Stimulated activated CD8-positive, alpha-beta memory T cell treated with anti-CD3 and anti-CD28 coated beads, Interleukin-15, amount 100 ng/mL, for 24 hours (primary cell): ENCODE data around the gene SBF2.
"Not testable (repeated sequence)": the region's sequence is repeated elsewhere in the genome, so short reads cannot be mapped to it uniquely, and the experiment has no call there.

Experiments
- DNase-seq: peaks from one replicate; pipeline ENCODE4 v3.0.0-alpha.2; 2020; ENCODE audit warnings: low read depth

The SBF2 gene

GRCh38 chr11:10265936-10266335, 28.1 kb downstream of the SBF2 start:
- DNase-seq, result no peak

- DNase-seq, result not testable (repeated sequence)
These were observed 29.3 kb downstream of the SBF2 start for GRCh38 chr11:10264716-10265115.

GRCh38 chr11:10263929-10264328, 30.1 kb downstream of the SBF2 start:
- no peak for DNase-seq

GRCh38 chr11:10261821-10262220, 32.2 kb downstream of the SBF2 start:
- DNase-seq, result no peak

GRCh38 chr11:10257478-10257877, 36.5 kb downstream of the SBF2 start:
- no peak for DNase-seq

- DNase-seq, result no peak
These were observed 38.5 kb downstream of the SBF2 start for GRCh38 chr11:10255388-10256125.

GRCh38 chr11:10249448-10250131, 44.4 kb downstream of the SBF2 start:
- DNase-seq, result not testable (repeated sequence)

GRCh38 chr11:10247011-10247410, 47.0 kb downstream of the SBF2 start:
- no peak for DNase-seq

GRCh38 chr11:10243896-10244575, 50.0 kb downstream of the SBF2 start:
- no peak for DNase-seq

- no peak for DNase-seq
These were observed 57.2 kb downstream of the SBF2 start for GRCh38 chr11:10236840-10237239.

GRCh38 chr11:10233581-10233980, 60.4 kb downstream of the SBF2 start:
- DNase-seq, result no peak

GRCh38 chr11:10232756-10233155, 61.3 kb downstream of the SBF2 start:
- no peak for DNase-seq

GRCh38 chr11:10231803-10232202, 62.2 kb downstream of the SBF2 start:
- DNase-seq, result not testable (repeated sequence)

- no peak for DNase-seq
These were observed 68.5 kb downstream of the SBF2 start for GRCh38 chr11:10225553-10225952.

GRCh38 chr11:10222399-10222798, 71.6 kb downstream of the SBF2 start:
- no peak for DNase-seq

GRCh38 chr11:10221342-10221741, 72.7 kb downstream of the SBF2 start:
- no peak for DNase-seq

GRCh38 chr11:10211470-10211869, 82.5 kb downstream of the SBF2 start:
- no peak for DNase-seq

- no peak for DNase-seq
These were observed 84.7 kb downstream of the SBF2 start for GRCh38 chr11:10209326-10209725.

GRCh38 chr11:10208131-10208575, 85.9 kb downstream of the SBF2 start:
- no peak for DNase-seq

GRCh38 chr11:10205928-10206327, 88.1 kb downstream of the SBF2 start:
- no peak for DNase-seq

GRCh38 chr11:10204021-10204420, 90.0 kb downstream of the SBF2 start:
- DNase-seq, result no peak

- no peak for DNase-seq
These were observed 92.7 kb downstream of the SBF2 start for GRCh38 chr11:10201343-10201742.

- DNase-seq, result no peak
These were observed 96.9 kb downstream of the SBF2 start for GRCh38 chr11:10197091-10197490.
